HG02678 (cell line): ENCODE measurements around the gene GALR3.

Source experiments
- ATAC-seq: cut with Tn5 transposase; IDR thresholded peaks from one replicate; pipeline ENCODE4 v1.9.1; 2021; ENCODE audit warnings: mild to moderate bottlenecking, moderate library complexity; ENCODE audit not compliant: unreplicated experiment

Gene GALR3

DNA sequence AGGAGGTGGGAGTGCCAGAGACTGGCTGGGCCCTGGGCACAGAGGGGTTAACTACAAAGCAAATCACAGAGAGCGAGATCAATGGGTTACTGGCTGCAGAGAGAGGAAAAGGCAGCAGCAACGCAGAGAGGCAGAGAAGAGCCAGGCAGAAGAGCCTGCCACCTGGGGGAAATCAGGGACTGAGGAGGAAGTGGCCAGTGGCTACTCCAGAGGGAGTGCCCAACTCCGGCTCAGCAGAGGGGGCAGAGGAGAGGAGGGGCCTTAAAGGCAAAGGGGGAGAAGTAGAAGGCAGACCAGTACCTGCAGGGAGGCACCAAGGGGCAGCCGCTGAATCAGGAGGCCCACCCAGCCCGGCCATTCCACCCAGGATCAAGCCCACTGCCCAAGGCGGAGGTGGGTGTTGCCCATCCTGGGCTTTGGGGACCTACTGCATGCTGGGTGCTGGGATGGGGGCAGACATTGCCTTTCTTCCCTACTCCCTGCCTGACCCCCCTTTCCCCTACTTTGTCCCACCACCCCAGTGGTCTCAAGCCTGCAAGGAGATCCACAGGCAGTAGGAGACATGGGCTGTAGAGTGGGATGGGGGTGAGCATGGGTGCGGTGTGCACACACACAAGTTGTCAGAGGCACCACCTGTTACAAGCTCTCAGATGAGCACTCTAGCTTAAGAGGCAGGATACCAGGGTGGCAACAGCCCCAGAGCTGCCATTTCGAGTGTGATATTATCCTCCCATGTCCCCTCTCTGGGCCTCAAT lies 926 bp upstream of the GALR3 start:
- ATAC-seq, result no peak

DNA sequence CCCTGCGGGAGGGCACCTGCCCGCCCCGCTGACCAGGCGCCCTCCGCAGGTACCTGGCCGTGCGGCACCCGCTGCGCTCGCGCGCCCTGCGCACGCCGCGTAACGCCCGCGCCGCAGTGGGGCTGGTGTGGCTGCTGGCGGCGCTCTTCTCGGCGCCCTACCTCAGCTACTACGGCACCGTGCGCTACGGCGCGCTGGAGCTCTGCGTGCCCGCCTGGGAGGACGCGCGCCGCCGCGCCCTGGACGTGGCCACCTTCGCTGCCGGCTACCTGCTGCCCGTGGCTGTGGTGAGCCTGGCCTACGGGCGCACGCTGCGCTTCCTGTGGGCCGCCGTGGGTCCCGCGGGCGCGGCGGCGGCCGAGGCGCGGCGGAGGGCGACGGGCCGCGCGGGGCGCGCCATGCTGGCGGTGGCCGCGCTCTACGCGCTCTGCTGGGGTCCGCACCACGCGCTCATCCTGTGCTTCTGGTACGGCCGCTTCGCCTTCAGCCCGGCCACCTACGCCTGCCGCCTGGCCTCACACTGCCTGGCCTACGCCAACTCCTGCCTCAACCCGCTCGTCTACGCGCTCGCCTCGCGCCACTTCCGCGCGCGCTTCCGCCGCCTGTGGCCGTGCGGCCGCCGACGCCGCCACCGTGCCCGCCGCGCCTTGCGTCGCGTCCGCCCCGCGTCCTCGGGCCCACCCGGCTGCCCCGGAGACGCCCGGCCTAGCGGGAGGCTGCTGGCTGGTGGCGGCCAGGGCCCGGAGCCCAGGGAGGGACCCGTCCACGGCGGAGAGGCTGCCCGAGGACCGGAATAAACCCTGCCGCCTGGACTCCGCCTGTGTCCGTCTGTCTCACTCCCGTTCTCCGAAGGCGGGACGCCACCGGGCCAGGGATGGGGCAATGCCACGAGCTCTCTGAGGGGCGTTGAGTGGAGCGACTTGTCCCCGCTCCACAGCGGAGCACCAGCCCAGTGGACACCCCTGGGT lies 1.8 kb downstream of the GALR3 start:
- no peak for ATAC-seq

DNA sequence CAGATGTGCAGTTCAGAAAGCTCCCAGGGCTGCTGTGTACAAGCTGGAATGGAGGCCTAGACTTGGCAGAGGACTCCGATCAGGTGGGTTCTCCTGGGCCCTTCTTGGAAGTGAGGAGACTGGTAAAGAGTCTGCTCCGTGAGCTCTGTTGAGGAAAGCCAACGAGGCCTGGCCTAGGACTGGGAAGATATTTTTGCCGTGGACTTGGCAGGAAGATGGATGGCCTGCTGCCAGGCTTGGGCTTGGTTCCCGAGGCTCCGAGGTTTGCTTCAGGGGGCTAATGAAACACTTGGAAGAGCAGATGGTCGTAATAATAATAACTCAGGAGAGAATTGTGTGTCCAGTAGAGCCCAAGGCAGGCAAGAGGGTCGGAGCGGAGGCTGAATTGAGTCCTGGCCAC lies 3.9 kb downstream of the GALR3 start:
- ATAC-seq, result no peak

DNA sequence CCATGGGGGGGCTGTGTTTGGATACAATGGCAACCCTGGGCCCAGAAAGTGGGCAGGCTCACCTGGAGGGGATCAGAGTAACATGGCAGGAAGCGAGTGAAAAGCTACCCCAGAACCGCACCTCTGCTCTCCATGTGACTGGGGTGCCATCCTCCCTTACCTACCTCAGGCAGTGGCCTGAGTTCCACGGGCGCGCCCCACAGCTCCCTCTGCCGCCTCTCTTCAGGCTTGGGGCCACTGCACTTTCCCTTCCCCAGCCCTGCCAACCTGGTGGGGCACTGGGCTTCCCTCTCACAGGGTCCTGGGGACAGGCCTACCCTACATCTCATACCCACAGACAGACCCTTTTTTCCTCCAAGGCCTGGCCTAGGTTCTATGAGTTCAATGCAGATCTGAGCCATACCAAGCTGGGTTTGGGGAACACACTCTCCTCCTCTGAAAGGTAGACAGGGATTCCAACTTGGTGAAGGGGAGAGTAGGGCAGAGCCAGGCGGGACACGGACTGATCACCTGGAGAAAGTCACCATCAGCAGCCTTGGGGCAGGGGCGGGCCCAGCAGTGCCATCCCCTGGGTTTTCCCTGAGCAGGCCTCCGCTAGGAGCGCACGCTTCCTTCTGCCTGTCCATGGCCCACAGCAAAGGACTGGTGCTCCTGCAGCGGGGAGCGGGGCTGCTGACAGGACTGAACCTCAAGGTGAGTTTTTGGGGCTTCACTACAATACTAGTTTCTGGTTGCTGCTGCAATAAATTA lies 7.1 kb downstream of the GALR3 start:
- ATAC-seq, result no peak

DNA sequence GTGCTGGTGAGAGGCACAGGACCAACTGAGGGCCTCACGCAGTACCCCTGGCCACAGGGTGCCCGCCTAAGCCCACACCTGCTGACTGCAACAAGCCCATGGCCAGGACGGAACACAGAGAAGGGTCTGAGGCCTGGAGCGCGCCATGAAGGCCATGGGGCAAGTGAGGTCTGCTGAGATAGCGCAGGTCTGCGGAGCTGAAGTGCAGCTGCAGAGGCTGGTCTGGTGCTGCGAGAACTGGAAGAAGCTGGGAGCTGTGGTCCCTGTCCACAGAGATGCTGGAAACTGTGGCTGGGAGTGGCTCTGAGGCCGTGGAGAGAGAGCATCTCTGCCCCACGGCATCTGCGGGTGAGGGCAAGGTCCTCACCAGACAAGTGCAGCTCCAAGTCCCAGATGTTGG lies 8.3 kb downstream of the GALR3 start:
- no peak for ATAC-seq

- ATAC-seq, result no peak
Observed at GRCh38 chr22:37832022-37832857, 9.1 kb downstream of the GALR3 start.

DNA sequence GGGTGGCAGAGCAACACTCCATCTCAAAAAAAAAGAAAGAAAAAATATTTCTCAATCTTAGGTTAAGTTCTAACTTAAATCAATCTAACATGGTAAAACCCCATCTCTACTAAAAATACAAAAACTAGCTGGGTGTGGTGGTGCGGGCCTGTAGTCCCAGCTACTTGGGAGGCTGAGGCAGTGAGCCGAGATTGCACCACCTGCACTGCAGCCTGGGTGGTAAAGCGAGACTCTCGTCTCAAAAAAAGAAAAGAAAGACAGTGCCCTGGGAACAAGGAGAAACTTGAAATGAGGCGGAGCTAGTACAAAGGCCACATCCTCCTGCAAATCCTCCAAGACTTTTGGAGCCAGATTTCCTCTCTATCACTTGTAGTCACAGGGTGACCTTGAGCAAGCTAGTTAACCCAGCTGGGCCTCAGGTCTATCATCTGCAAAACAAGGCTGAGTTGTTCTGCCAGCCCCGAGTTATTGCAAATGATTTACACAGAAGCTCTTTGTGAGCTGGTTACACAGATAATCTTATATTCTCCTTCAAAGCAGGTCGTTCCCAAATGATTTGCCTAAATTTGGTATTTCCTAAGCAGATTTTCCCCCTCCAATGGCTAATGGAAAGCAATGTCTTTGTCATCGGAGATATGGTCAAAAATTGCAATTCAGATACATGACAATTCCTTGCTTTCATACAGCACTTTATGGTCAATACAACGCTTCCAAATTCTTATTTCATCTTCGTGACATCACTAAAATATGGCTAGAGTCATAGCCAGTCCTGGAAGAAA lies 19.0 kb downstream of the GALR3 start:
- no peak for ATAC-seq

DNA sequence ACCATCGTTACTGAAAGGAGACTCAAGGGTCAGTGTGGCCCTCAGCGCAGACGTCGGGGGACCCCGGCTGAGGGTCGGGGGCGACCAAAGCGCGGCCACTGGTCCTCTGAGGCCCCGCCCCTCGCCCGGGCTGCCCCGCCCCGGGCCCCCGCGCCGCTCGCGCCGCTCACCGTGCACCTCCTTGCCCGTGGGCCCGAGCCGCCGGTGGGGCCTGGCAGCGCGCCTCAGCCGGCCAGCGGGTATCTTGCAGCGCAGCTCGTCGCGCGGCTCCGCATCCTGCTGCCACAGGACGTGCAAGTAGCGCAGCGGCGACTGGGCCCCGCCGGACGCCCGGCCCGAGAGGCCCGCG lies 20.5 kb downstream of the GALR3 start:
- peak; percentile 44 for ATAC-seq

DNA sequence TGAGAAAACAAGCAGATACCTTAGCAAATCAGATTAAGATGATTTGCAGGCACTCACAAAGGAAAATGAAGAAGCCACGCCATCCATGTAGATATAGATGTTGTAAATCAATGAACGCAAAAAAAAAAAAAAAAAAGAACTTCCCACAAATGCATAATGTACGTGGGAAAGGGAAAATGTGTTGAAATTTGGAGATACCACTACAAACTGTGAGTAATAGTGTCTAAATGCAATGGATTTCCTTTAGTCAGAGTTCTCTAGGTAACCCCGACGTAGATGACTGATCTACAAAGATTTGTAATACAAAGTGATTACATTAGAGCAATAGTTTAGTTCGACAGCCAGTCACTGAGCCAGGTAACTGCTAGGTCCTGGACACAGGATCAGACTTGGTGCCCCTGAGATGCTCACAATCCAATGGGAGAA lies 21.7 kb downstream of the GALR3 start:
- ATAC-seq, result no peak

- ATAC-seq, result no peak
Observed at GRCh38 chr22:37846433-37846832, 23.3 kb downstream of the GALR3 start.

DNA sequence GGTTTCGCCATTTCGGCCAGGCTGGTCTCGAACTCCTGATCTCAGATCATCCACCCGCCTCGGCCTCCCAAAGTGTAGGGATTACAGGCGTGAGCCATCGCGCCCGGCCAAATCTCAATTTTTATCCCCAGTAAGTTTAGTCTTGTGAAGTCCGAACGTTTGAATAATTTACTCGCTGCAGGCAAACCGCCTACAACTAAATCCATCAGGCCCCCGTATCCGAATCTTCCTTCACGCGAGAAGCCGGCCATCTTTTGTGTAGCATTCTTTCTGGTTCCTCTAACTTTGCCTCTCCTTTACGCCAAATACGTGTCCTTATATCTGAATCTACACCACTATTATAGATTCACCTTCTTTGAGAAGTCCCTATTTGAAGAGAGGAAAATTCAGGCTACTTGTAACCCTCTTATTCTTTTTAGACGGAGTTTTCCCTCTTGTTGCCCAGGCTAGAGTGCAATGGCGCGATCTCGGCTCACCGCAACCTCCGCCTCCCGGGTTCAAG lies 25.5 kb downstream of the GALR3 start:
- no peak for ATAC-seq

GRCh38 chr22:37849089-37849751 lies 26.0 kb downstream of the GALR3 start, which contains the start of gene EIF3L:
Gene EIF3L, plus strand, starts transcription at chr22:37849419. Its CDS starts 31 bp downstream, at chr22:37849450.
- ATAC-seq, result peak; percentile 67

DNA sequence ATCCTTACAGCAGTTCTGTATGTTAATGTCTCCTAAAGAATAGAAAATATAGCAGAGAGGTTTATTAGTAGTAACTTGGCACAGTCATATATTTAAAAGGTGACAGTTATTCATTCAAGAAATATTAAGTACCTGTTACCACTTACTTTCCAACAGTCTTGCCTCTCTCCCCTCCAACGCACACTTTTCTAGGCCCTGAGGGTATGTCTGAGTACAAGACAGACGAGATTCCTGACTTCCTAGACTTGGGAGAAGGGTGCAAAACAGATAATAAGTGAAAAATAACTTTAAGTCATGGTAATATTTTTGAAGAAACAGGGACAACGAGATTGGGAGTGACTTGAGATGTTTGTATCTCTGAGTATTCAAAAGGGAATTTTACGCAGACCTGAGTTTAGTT lies 27.6 kb downstream of the GALR3 start:
- no peak for ATAC-seq

- ATAC-seq, result no peak
Observed at GRCh38 chr22:37852418-37852817, 29.2 kb downstream of the GALR3 start.

GRCh38 chr22:37854946-37855345 lies 31.8 kb downstream of the GALR3 start:
- no peak for ATAC-seq

DNA sequence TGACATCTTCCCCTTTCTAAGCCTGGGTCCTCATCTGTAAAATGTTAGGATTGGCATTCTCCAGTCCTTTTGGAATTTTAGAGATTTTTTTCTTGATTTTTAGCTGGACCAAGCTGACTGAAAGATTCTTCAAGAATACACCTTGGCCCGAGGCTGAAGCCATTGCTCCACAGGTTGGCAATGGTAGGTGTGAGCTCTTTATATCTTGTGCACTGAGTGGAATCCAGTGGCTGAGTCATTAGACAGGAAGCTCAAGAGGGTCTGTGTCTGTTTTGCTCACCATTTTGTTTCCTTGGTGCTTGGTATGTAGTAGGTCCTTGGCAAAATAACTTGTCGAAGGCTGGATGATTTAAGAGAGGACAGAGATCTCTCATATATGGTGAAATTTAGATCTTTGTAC lies 32.3 kb downstream of the GALR3 start:
- no peak for ATAC-seq

- ATAC-seq, result no peak
Observed at GRCh38 chr22:37860796-37861421, 37.7 kb downstream of the GALR3 start.

DNA sequence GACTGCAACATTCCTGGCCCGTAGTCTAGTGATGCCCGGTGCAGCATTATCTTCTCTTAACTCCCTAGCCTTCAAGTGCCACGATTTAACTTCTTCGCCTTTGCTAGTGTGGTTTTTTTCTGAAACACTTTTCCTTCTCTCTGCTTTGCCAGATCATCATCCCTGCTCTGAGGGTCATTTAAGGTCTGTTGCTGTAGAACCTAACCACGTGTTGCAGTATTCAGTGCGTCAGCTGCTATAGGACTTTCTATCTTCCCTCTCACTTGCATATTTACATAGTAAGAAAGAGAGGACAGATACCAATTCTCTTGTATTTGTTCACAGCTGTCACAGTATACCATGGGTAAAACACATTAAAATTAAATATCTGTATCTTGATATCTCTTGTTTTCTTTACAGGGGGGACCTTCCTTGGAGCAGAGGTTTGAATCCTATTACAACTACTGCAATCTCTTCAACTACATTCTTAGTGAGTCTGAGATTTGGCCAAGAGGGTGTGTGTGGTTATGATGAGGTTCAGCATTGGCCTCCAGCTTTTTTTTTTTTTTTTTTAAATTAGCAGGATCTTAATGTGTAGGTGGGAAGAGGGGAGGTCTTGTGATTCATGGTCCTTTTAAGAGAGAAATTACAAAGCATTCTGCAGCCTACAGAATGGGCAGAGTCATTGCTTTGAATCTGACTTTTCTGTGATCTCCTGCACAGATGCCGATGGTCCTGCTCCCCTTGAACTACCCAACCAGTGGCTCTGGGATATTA lies 39.6 kb downstream of the GALR3 start:
- ATAC-seq, result no peak
